Right ventricle myocardium inferior (tissue), 1 donor: ENCODE measurements around the gene PDLIM1. TPM values are rescaled to one million over a fixed set of nuclear protein-coding genes. Genes with fewer than 3 reads are reported as not detected.
A peak's percentile ranks its signal among the peaks of the same experiment; 100 is the strongest.

Source experiments
- ATAC-seq: fragments of 200-7000 bp; cut with Tn5 transposase; one replicate; pipeline ENCODE4 v1.9.1; 2020; ENCODE audit warnings: mild to moderate bottlenecking, moderate library complexity
- DNase-seq: peaks from one replicate; pipeline ENCODE4 v3.0.0; 2021; ENCODE audit errors: missing footprints
- intact Hi-C: fragments of 100-400 bp; cut with DNase I; formaldehyde crosslinking; loops from one replicate; pipeline ENCODE4 v1.11.0; 2022
- total RNA-seq: library from RNA; stranded (reverse); fragmentation: NEBNext Ultra II Directional; extraction: Animal tissue kit (Norgen Biotek cat#: 25700); gene quantifications from one replicate; pipeline ENCODE4 v1.2.1, GENCODE V29; 2021
- donor health status: DM: no; HTN: yes; CAD: no; lungs with severe emphysema.

The PDLIM1 gene
- total RNA-seq, 1 donor from 2014 or later: 273 TPM

GRCh38 chr10:95295031-95295755, 4.4 kb upstream of the PDLIM1 start:
- ATAC-seq: no peak
- intact Hi-C loops: no loop called here
- DNase-seq: no peak

DNA sequence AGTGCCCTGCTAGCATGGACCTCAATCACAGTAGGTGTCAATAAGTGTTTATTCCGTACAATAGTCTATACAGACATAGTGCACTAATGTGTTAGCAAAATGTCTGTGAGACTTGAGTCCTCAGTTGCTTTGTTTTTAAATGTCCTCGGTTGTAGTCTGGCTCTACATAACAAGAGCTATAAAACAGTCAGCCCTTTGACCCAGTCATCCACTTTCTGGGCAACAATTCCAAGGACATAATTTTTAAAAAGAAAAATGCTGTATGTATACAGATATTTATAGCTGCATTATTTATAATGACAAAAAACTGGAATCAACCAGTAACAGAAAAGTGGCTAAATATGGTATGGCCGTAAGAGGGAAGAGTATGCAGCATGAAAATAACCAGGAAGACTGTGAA, 2.8 kb upstream of the PDLIM1 start:
- intact Hi-C loops: loop anchor here (5.0 kb wide), 1 partner anchor 69 kb away; no protein-coding TSS in a partner anchor
- ATAC-seq (no peak), DNase-seq (no peak)

- intact Hi-C loops: loop anchor here (2.0 to 5.0 kb wide), 2 partner anchors 43 to 71 kb away; no protein-coding TSS in a partner anchor
- ATAC-seq (no peak), DNase-seq (no peak)
Measured at GRCh38 chr10:95291365-95292039, 699 bp upstream of the PDLIM1 start.

GRCh38 chr10:95289921-95290421, 832 bp downstream of the PDLIM1 start:
- no peak for DNase-seq
- ATAC-seq: no peak
- intact Hi-C loops: loop anchor here (2.0 to 5.0 kb wide), 4 partner anchors 43 to 192 kb away; no protein-coding TSS in a partner anchor

GRCh38 chr10:95289003-95289920, 1.5 kb downstream of the PDLIM1 start:
- no peak for DNase-seq
- intact Hi-C loops: loop anchor here (2.0 to 5.0 kb wide), 2 partner anchors 42 to 193 kb away; no protein-coding TSS in a partner anchor
- ATAC-seq: peak; percentile 40

GRCh38 chr10:95288303-95288702, 2.5 kb downstream of the PDLIM1 start:
- DNase-seq (no peak), ATAC-seq (no peak)
- intact Hi-C loops: loop anchor here (2.0 to 5.0 kb wide), 2 partner anchors 42 to 194 kb away; no protein-coding TSS in a partner anchor

GRCh38 chr10:95287281-95287680, 3.5 kb downstream of the PDLIM1 start:
- intact Hi-C loops: loop anchor here (5.0 kb wide), 1 partner anchor 195 kb away; no protein-coding TSS in a partner anchor
- ATAC-seq (peak; percentile 21), DNase-seq (no peak)

DNA sequence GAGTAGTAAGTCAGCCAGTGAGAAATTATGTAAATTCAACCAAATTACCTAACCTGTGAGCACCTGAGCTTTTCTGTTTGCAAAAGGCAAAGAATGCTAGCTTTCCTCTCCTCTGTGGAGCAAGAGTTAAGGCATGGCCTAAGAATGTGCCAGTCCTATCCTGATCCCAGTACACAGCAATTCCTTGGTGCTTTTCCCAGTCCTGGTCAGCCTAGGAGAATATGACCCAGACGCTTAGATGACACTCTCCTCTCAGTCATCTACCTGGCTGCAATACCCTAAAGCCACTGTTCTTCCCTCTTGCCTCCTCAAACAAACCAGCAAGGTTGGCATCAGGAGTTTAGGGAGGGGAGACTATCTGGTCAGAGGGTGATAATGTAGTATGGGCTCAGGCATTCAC, 4.1 kb downstream of the PDLIM1 start:
- intact Hi-C loops: loop anchor here (5.0 kb wide), 1 partner anchor 196 kb away; no protein-coding TSS in a partner anchor
- DNase-seq (no peak), ATAC-seq (no peak)

- intact Hi-C loops: loop anchor here (5.0 kb wide), 1 partner anchor 197 kb away; no protein-coding TSS in a partner anchor
- ATAC-seq: peak; percentile 36
Measured at GRCh38 chr10:95285556-95285955, 5.2 kb downstream of the PDLIM1 start.

GRCh38 chr10:95284807-95285206, 6.0 kb downstream of the PDLIM1 start:
- DNase-seq (no peak), ATAC-seq (no peak)
- intact Hi-C loops: loop anchor here (5.0 kb wide), 1 partner anchor 197 kb away; no protein-coding TSS in a partner anchor

More at GRCh38 chr10:95285556-95285955, 5.2 kb downstream of the PDLIM1 start:
- DNase-seq: no peak

- no peak for DNase-seq
- no peak for ATAC-seq
- intact Hi-C loops: no loop called here
Measured at GRCh38 chr10:95282107-95282506, 8.7 kb downstream of the PDLIM1 start.

GRCh38 chr10:95281206-95281605, 9.6 kb downstream of the PDLIM1 start:
- intact Hi-C loops: no loop called here
- ATAC-seq (no peak), DNase-seq (no peak)

DNA sequence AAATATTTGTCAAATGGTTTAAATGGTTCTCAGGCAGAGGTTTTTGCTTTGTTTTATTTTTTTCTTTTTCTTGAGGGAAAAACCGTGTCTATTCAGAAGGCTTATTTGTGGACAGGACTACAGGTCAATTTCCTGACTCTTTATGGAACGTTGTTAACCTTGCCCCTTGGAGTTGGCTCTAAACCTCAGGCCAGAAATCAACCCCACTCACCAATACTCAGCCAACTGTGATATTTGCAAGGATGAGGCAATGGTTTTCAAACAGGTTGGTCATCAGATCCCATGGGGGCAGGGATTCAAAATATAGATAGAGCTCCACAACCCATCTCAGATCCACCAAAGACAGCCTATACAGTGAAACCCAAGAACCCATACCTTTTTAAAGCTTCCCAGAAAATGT, 10.2 kb downstream of the PDLIM1 start:
- intact Hi-C loops: no loop called here
- no peak for DNase-seq
- no peak for ATAC-seq

DNA sequence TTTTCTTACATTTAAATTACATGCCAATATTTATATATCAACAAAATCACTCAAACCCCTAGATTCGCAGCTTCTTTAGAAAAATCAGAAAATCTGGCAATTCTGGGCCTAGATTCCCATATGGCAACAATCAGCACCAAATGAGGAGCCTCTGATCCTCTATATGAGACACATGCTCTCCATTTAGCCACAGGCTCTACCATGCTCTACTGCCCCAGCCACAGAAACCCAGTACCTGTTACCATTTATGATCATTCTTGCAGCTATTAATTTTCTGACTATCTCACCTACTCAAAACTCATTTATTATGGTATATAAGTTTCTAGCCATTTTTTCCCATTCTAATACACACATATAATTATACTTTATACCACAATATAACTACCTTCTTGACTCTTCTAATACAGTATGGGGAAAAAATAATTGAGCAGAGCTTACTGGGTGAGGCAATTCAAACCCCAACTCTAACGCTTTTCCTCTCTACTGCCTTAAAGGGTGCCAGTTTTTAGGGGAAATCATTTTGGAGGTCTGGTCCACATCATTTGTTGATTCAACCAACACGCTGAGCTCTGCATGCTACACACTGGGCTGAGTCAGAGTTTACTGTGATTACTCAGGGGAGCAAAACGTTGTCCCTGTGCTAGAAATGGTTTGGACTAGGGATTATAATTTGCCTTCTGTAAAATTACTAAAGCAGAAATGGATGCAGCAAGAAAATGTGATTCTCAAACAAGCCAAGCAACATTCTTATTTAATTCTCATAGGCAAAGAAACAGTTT, 11.6 kb downstream of the PDLIM1 start:
- peak; percentile 49 for ATAC-seq
- DNase-seq: no peak
- intact Hi-C loops: no loop called here

- DNase-seq (no peak), ATAC-seq (peak; percentile 21)
- intact Hi-C loops: no loop called here
Measured at GRCh38 chr10:95278061-95278988, 12.5 kb downstream of the PDLIM1 start.

GRCh38 chr10:95277614-95278013, 13.2 kb downstream of the PDLIM1 start:
- ATAC-seq (no peak), DNase-seq (no peak)
- intact Hi-C loops: no loop called here

DNA sequence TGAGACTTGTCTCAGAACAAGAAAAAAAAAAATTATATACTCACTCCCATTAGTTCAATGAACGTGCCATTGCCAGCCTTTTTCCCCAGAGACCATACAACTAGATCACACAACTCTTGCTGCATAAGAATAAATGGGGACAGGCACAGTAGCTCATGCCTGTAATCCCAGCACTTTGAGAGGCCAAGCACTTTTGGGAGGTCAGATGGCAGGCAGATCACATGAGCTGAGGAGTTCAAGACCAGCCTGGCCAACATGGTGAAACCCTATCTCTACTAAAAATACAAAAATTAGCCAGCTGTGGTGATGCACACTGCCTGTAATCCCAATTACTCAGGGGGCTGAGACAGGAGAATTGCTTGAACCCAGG, 13.6 kb downstream of the PDLIM1 start:
- ATAC-seq: no peak
- intact Hi-C loops: no loop called here
- DNase-seq: no peak
